IMR-90 (cell line): ENCODE data around the gene ESRRB. TPM values are rescaled to one million over a fixed set of nuclear protein-coding genes. Genes with fewer than 3 reads are reported as not detected.

Experiments
- ATAC-seq: fragments of 200-7000 bp; cut with Tn5 transposase; 2 replicates; pipeline ENCODE4 v1.9.1; 2020; ENCODE audit warnings: low read depth, mild to moderate bottlenecking, moderate library complexity
- BruUV-seq: library from RNA; stranded (reverse); fragments of 400-500 nt; replicated peaks from 2 replicates; lab custom pipeline; 2021; lab: Mats Ljungman, UMichigan
- CTCF ChIA-PET: fragments of 300-600 bp; formaldehyde crosslinking; extraction: SDS; loops from one replicate; lab custom pipeline; 2021; ENCODE audit warnings: antibody characterized with exemption; lab: Yijun Ruan, JAX
- POLR2A ChIA-PET: fragments of 300-600 bp; sonication (Branson Sonifier 250); formaldehyde crosslinking; loops from one replicate; lab custom pipeline; 2022; ENCODE audit warnings: antibody characterized with exemption; ENCODE audit not compliant: unreplicated experiment; lab: Charles Lee
- DNase-seq: peaks from one replicate; pipeline ENCODE4 v3.0.0; 2013
- H2AFZ ChIP-seq: replicated peaks from 2 replicates; pipeline ENCODE3; 2013; ENCODE audit warnings: low read length, mild to moderate bottlenecking; ENCODE audit not compliant: poor library complexity
- H2AK5ac ChIP-seq: 2 replicates; pipeline ENCODE4 v1.6.1; 2013; ENCODE audit warnings: low read depth, low read length, inconsistent platforms
- H2AK9ac ChIP-seq: replicated peaks from 2 replicates; pipeline ENCODE3; 2013; ENCODE audit warnings: mild to moderate bottlenecking, low read depth, low read length, moderate library complexity; ENCODE audit not compliant: poor library complexity
- H2BK120ac ChIP-seq: 2 replicates; pipeline ENCODE4 v1.6.1; 2013; ENCODE audit warnings: low read depth, low read length, inconsistent platforms
- H2BK15ac ChIP-seq: 3 replicates; pipeline ENCODE4 v1.6.1; 2013; ENCODE audit warnings: low read depth, low read length, inconsistent platforms
- H2BK20ac ChIP-seq: 2 replicates; pipeline ENCODE4 v1.6.1; 2013; ENCODE audit warnings: low read depth, mild to moderate bottlenecking, inconsistent platforms, low read length, moderate library complexity
- H2BK5ac ChIP-seq: 2 replicates; pipeline ENCODE4 v1.6.1; 2013; ENCODE audit warnings: mild to moderate bottlenecking, low read depth, low read length, inconsistent platforms; ENCODE audit not compliant: poor library complexity, severe bottlenecking
- H3K14ac ChIP-seq: replicated peaks from 2 replicates; pipeline ENCODE4 v1.6.1; 2013; ENCODE audit warnings: low read depth, low read length, inconsistent platforms
- H3K18ac ChIP-seq: 2 replicates; pipeline ENCODE4 v1.6.1; 2013; ENCODE audit warnings: low read depth, low read length, control low read depth
- H3K23ac ChIP-seq: 2 replicates; pipeline ENCODE4 v1.6.1; 2013; ENCODE audit warnings: low read depth, low read length, inconsistent platforms
- H3K27ac ChIP-seq: 2 replicates; pipeline ENCODE4 v1.5.1; 2013; ENCODE audit warnings: mild to moderate bottlenecking, control low read depth, low read length; ENCODE audit not compliant: insufficient read depth
- H3K27me3 ChIP-seq: 2 replicates; pipeline ENCODE4 v1.6.1; 2013; ENCODE audit warnings: low read length; ENCODE audit not compliant: control insufficient read depth, insufficient read depth
- H3K36me3 ChIP-seq: 2 replicates; pipeline ENCODE4 v1.6.1; 2013; ENCODE audit warnings: low read length, mixed read lengths; ENCODE audit not compliant: control insufficient read depth, insufficient read depth
- H3K4ac ChIP-seq: 2 replicates; pipeline ENCODE4 v1.6.1; 2013; ENCODE audit warnings: low read depth, low read length, inconsistent platforms
- H3K4me1 ChIP-seq: 2 replicates; pipeline ENCODE4 v1.6.1; 2013; ENCODE audit warnings: low read length, mixed read lengths; ENCODE audit not compliant: control insufficient read depth, insufficient read depth
- H3K4me2 ChIP-seq: 2 replicates; pipeline ENCODE4 v1.6.1; 2013; ENCODE audit warnings: low read depth, mild to moderate bottlenecking, control low read depth, low read length, moderate library complexity
- H3K4me3 ChIP-seq: 2 replicates; pipeline ENCODE4 v1.5.1; 2013; ENCODE audit warnings: low read depth, mild to moderate bottlenecking, control low read depth, low read length, moderate library complexity; ENCODE audit not compliant: insufficient read depth
- H3K56ac ChIP-seq: 2 replicates; pipeline ENCODE4 v1.6.1; 2013; ENCODE audit warnings: low read length, inconsistent platforms; ENCODE audit not compliant: insufficient read depth; ENCODE audit errors: extremely low read depth
- H3K79me1 ChIP-seq, 2 experiments: 2 replicates each; pipeline ENCODE4 v1.6.1; 2013; ENCODE audit warnings: low read length in 2 of 2, inconsistent platforms in 1 of 2, low read depth in 1 of 2
- H3K9ac ChIP-seq: 2 replicates; pipeline ENCODE4 v1.6.1; 2013; ENCODE audit warnings: low read depth, low read length, control low read depth
- H3K9me1 ChIP-seq: 2 replicates; pipeline ENCODE4 v1.6.1; 2013; ENCODE audit warnings: low read length, inconsistent platforms; ENCODE audit not compliant: insufficient read depth
- H3K9me3 ChIP-seq: 2 replicates; pipeline ENCODE4 v1.6.1; 2013; ENCODE audit warnings: low read length; ENCODE audit not compliant: control insufficient read depth, insufficient read depth
- H4K20me1 ChIP-seq: 2 replicates; pipeline ENCODE4 v1.6.1; 2013; ENCODE audit warnings: low read length, inconsistent platforms; ENCODE audit not compliant: insufficient read depth
- H4K5ac ChIP-seq: 2 replicates; pipeline ENCODE4 v1.6.1; 2013; ENCODE audit warnings: mild to moderate bottlenecking, low read depth, low read length, control low read depth
- H4K8ac ChIP-seq, 2 experiments: 2 replicates each; pipeline ENCODE4 v1.6.1; 2013; ENCODE audit warnings: low read depth in 2 of 2, low read length in 2 of 2, control low read depth in 1 of 2, inconsistent platforms in 1 of 2
- H4K91ac ChIP-seq: 2 replicates; pipeline ENCODE4 v1.6.1; 2013; ENCODE audit warnings: low read depth, low read length, inconsistent platforms; ENCODE audit not compliant: insufficient read depth
- BHLHE40 ChIP-seq: fragments of 150-350 bp; IDR thresholded peaks from 2 replicates; pipeline ENCODE4 v1.6.1; 2016; ENCODE audit warnings: mild to moderate bottlenecking, low read depth, low read length
- CEBPB ChIP-seq: IDR thresholded peaks from 2 replicates; pipeline ENCODE4 v1.6.1; 2012; ENCODE audit warnings: low read depth, low read length, improper control_type of control experiment
- CHD1 ChIP-seq: IDR thresholded peaks from 2 replicates; pipeline ENCODE4 v1.6.1; 2012; ENCODE audit warnings: low read depth, low read length, improper control_type of control experiment
- CTCF ChIP-seq: conservative IDR thresholded peaks from 2 replicates; pipeline ENCODE4 v1.5.1; 2012; ENCODE audit warnings: mild to moderate bottlenecking, low read depth, low read length, improper control_type of control experiment
- FOS ChIP-seq: fragments of 150-350 bp; IDR thresholded peaks from 2 replicates; pipeline ENCODE4 v1.6.1; 2016; ENCODE audit warnings: low read depth, low read length
- MAFK ChIP-seq: IDR thresholded peaks from 2 replicates; pipeline ENCODE4 v1.6.1; 2012; ENCODE audit warnings: low read depth, low read length, improper control_type of control experiment
- MXI1 ChIP-seq: IDR thresholded peaks from 2 replicates; pipeline ENCODE4 v1.6.1; 2012; ENCODE audit warnings: low read depth, mild to moderate bottlenecking, low read length, moderate library complexity, borderline replicate concordance
- NFE2L2 ChIP-seq: fragments of 150-350 bp; IDR thresholded peaks from 2 replicates; pipeline ENCODE4 v1.6.1; 2016; ENCODE audit warnings: low read depth, mild to moderate bottlenecking, low read length
- POLR2A ChIP-seq: IDR thresholded peaks from 2 replicates; pipeline ENCODE4 v1.6.1; 2012; ENCODE audit warnings: mild to moderate bottlenecking, low read depth, low read length
- RAD21 ChIP-seq: IDR thresholded peaks from 2 replicates; pipeline ENCODE4 v1.6.1; 2012; ENCODE audit warnings: low read length, improper control_type of control experiment
- RFX5 ChIP-seq: IDR thresholded peaks from 2 replicates; pipeline ENCODE4 v1.8.0; 2012; ENCODE audit warnings: low read depth, mild to moderate bottlenecking, low read length, moderate library complexity
- SMC3 ChIP-seq: fragments of 150-350 bp; IDR thresholded peaks from 2 replicates; pipeline ENCODE4 v1.6.1; 2016; ENCODE audit warnings: low read depth, mild to moderate bottlenecking, antibody characterized with exemption, low read length, moderate library complexity
- WGBS, 2 experiments: methylation state at CpG; one replicate each; pipeline versions ENCODE4 v1.1.5 to v1.1.7; 2013; ENCODE audit warnings: missing lambda C conversion rate in 2 of 2; ENCODE audit not compliant: insufficient read length in 1 of 2; ENCODE audit errors: extremely low coverage in 2 of 2; 5-methylcytosine and 5-hydroxymethylcytosine counted together
- dilution Hi-C: fragments of 300-500 bp; cut with HindIII; formaldehyde crosslinking; loops from one replicate; pipeline ENCODE4 v1.14.3; 2018; ENCODE audit warnings: low sequenced_read_pairs; ENCODE audit not compliant: unreplicated experiment
- in situ Hi-C: fragments of 300-500 bp; cut with MboI; formaldehyde crosslinking; loops from 3 replicates; pipeline ENCODE4 v1.14.3; 2019; ENCODE audit warnings: low sequenced_read_pairs, inconsistent platforms, mixed read lengths
- intact Hi-C: fragments of 100-400 bp; cut with micrococcal nuclease; formaldehyde crosslinking; loops from 2 replicates; pipeline ENCODE4 v1.10.0; 2022
- polyA plus RNA-seq, 3 experiments: library from polyadenylated mRNA; depleted of rRNA; stranded (reverse); fragments of >200 nt; gene quantifications; 2 replicates each; pipeline ENCODE4 v1.2.3, GENCODE V29; 2012; ENCODE audit warnings: low replicate concordance in 1 of 3
- total RNA-seq: library from RNA; depleted of rRNA; stranded (reverse); fragments of >200 nt; gene quantifications from 2 replicates; pipeline ENCODE4 v1.2.3, GENCODE V29; 2012
- TF ChIP-seq, protein P1 (sequence below): fragments of 150-350 bp; IDR thresholded peaks from 2 replicates; pipeline ENCODE4 v1.6.1; 2017; ENCODE audit warnings: mild to moderate bottlenecking, antibody characterized with exemption, low read length, low read depth
- TF ChIP-seq, protein P2 (sequence below): fragments of 150-350 bp; IDR thresholded peaks from 2 replicates; pipeline ENCODE4 v1.6.1; 2016; ENCODE audit warnings: low read depth, mild to moderate bottlenecking, low read length, moderate library complexity, borderline replicate concordance

Gene ESRRB
- total and polyA plus RNA-seq, 2 of the 4 experiments (the other 2 are of a cell fraction), result not detected

GRCh38 chr14:76499399-76499798, 123.5 kb downstream of the ESRRB start:
- TF ChIP-seq CHD1 (no peak), BHLHE40 (no peak), RFX5 (no peak), CEBPB (no peak), MAFK (no peak), MXI1 (no peak), FOS (no peak), SMC3 (no peak), POLR2A (no peak), NFE2L2 (no peak), CTCF (no peak), RAD21 (no peak)
- TF ChIP-seq, protein P1, sequence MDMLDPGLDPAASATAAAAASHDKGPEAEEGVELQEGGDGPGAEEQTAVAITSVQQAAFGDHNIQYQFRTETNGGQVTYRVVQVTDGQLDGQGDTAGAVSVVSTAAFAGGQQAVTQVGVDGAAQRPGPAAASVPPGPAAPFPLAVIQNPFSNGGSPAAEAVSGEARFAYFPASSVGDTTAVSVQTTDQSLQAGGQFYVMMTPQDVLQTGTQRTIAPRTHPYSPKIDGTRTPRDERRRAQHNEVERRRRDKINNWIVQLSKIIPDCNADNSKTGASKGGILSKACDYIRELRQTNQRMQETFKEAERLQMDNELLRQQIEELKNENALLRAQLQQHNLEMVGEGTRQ, result no peak
- TF ChIP-seq, protein P2, sequence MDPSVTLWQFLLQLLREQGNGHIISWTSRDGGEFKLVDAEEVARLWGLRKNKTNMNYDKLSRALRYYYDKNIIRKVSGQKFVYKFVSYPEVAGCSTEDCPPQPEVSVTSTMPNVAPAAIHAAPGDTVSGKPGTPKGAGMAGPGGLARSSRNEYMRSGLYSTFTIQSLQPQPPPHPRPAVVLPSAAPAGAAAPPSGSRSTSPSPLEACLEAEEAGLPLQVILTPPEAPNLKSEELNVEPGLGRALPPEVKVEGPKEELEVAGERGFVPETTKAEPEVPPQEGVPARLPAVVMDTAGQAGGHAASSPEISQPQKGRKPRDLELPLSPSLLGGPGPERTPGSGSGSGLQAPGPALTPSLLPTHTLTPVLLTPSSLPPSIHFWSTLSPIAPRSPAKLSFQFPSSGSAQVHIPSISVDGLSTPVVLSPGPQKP, result no peak
- H3K9ac ChIP-seq, result no peak overlapping the region
- CTCF ChIA-PET, result no interaction called here
- no peak overlapping the region for H3K14ac ChIP-seq
- no peak overlapping the region for H3K4me2 ChIP-seq
- no peaks in the 10 kb centered on the region for H3K36me3 ChIP-seq
- H3K79me1 ChIP-seq, result no peaks in the 10 kb centered on the region
- ATAC-seq, result no peak
- no peak overlapping the region for H2AFZ ChIP-seq
- H2AK5ac ChIP-seq, result no peak overlapping the region
- H2BK15ac ChIP-seq, result no peak overlapping the region
- H3K27ac ChIP-seq, result no peak overlapping the region
- WGBS, 2 experiments, result 80% methylated on average over 1 of the region's 8 CpGs; no CpG with 5 or more reads in 1 of the 2 experiments
- H3K56ac ChIP-seq, result no peak overlapping the region
- no peak overlapping the region for H4K5ac ChIP-seq
- H3K23ac ChIP-seq, result no peak overlapping the region
- in situ Hi-C loops, result no loop called here
- no peaks in the 10 kb centered on the region for H3K9me1 ChIP-seq
- intact Hi-C loops, result no loop called here
- no peak for DNase-seq
- no peak overlapping the region for H3K4ac ChIP-seq
- dilution Hi-C loops, result no loop called here
- no peaks in the 10 kb centered on the region for H4K20me1 ChIP-seq
- no peak overlapping the region for H2AK9ac ChIP-seq
- no peaks in the 10 kb centered on the region for H3K27me3 ChIP-seq
- POLR2A ChIA-PET, result no interaction called here
- no peak overlapping the region for H2BK20ac ChIP-seq
- H2BK120ac ChIP-seq, result no peak overlapping the region
- H3K18ac ChIP-seq, result no peak overlapping the region
- H4K8ac ChIP-seq, result no peak overlapping the region
- BruUV-seq, result no TSS peak
- no peak overlapping the region for H4K91ac ChIP-seq
- no peak overlapping the region for H2BK5ac ChIP-seq
- no peaks in the 10 kb centered on the region for H3K9me3 ChIP-seq
- H3K4me1 ChIP-seq, result no peaks in the 10 kb centered on the region
- H3K4me3 ChIP-seq, result no peak overlapping the region
